H1 (cell line): ENCODE results near the gene TKFC. TPM values are rescaled to one million over a fixed set of nuclear protein-coding genes. Genes with fewer than 3 reads are reported as not detected.

Experiments used
- ATF3 ChIP-seq: IDR thresholded peaks from 2 replicates; pipeline ENCODE4 v1.6.1; 2011; ENCODE audit warnings: low read depth, mild to moderate bottlenecking, low read length; ENCODE audit not compliant: insufficient read depth
- BACH1 ChIP-seq: IDR thresholded peaks from 2 replicates; pipeline ENCODE4 v1.6.1; 2012; ENCODE audit warnings: low read length, improper control_type of control experiment
- CREB1 ChIP-seq: IDR thresholded peaks from 2 replicates; pipeline ENCODE4 v1.6.1; 2012; ENCODE audit warnings: inconsistent platforms
- EP300 ChIP-seq, 2 experiments: IDR thresholded peaks; 1 replicate in 1 of 2; 2 replicates in 1 of 2; pipeline ENCODE4 v1.6.1; 2011 to 2012; ENCODE audit warnings: low read depth in 2 of 2, low read length in 2 of 2, mild to moderate bottlenecking in 2 of 2, borderline replicate concordance in 1 of 2, inconsistent platforms in 1 of 2, moderate library complexity in 1 of 2
- HDAC6 ChIP-seq: IDR thresholded peaks from one replicate; pipeline ENCODE4 v1.7.1; 2012; ENCODE audit warnings: low read depth, mild to moderate bottlenecking, inconsistent platforms, low read length, moderate library complexity
- PHF8 ChIP-seq: fragments of 200-600 bp; sonication (generic); conservative IDR thresholded peaks from 2 replicates; pipeline ENCODE4 v1.7.1; 2012; ENCODE audit warnings: low read depth, mild to moderate bottlenecking, inconsistent platforms, low read length, moderate library complexity
- RAD21 ChIP-seq, 2 experiments: IDR thresholded peaks in 1 of 2; conservative IDR thresholded peaks in 1 of 2; 2 replicates each; pipeline ENCODE4 v1.6.1; 2011; ENCODE audit warnings: low read depth in 2 of 2, low read length in 2 of 2, improper control_type of control experiment in 1 of 2, inconsistent platforms in 1 of 2, mild to moderate bottlenecking in 1 of 2, moderate library complexity in 1 of 2
- RNF2 ChIP-seq: fragments of 200-900, 300-1000 bp; sonication (generic); IDR thresholded peaks from 2 replicates; pipeline ENCODE4 v1.7.1; 2016; ENCODE audit warnings: borderline replicate concordance, low read depth, mild to moderate bottlenecking, antibody characterized with exemption, low read length; ENCODE audit not compliant: poor library complexity, severe bottlenecking; ENCODE audit errors: missing control alignments
- TAF1 ChIP-seq: IDR thresholded peaks from 2 replicates; pipeline ENCODE4 v1.6.1; 2011; ENCODE audit warnings: mild to moderate bottlenecking, low read depth, low read length
- TAF7 ChIP-seq: optimal IDR thresholded peaks from 2 replicates; pipeline ENCODE3; 2011; ENCODE audit warnings: low read depth, mild to moderate bottlenecking, inconsistent platforms, low read length, moderate library complexity, borderline replicate concordance
- polyA plus RNA-seq, 7 experiments: library from polyadenylated mRNA; depleted of rRNA in 3 of 7; stranded (reverse) in 5 of 7; unstranded in 2 of 7; fragments of >200 nt in 5 of 7; fragments of 200-250 nt in 2 of 7; gene quantifications; 1 replicate in 5 of 7; 2 replicates in 1 of 7; 4 replicates in 1 of 7; pipeline versions ENCODE4 v1.2.1 to v1.2.3, GENCODE V29; 2011 to 2013; ENCODE audit warnings: missing spikeins in 2 of 7, mixed read lengths in 2 of 7
- total RNA-seq: library from RNA; stranded (reverse); fragmentation: NEBNext Ultra II Directional; extraction: Animal tissue kit (Norgen Biotek cat#: 25700); gene quantifications from 2 replicates; pipeline ENCODE4 v1.2.1, GENCODE V29; 2021

TKFC gene
- total and polyA plus RNA-seq, 2 of the 8 experiments (the other 6 are each of a cell fraction or from before 2014, with no cell fraction given): 53.5 to 55.0 TPM

DNA sequence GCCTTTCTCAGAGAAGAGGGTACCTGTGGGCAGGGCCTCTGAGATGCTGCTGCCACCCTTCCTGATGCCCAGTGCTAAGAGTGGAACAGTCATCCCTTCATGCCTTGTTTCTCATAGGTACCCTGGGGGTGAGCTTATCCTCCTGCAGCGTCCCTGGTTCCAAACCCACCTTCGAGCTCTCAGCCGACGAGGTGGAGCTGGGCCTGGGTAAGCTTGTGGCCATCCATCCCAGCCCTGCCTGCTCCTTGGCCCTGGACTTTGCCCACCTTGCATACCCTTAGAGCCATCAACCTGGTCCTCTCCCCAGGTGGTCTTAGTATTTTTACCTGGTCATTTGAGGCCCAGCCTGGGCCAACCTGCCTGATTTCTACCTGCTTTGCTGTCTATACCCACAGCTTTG, 8.7 kb downstream of the TKFC start (continued):
- TF ChIP-seq RNF2: no peak
- TF ChIP-seq BACH1: no peak
- no peak for TF ChIP-seq EP300 (IDR thresholded peaks at IDR 0.05; ENCODE audit: borderline replicate concordance in 1 of 2, low read depth in 2 of 2, low read length in 2 of 2)
- TF ChIP-seq HDAC6: no peak
- no peak for TF ChIP-seq RAD21 (IDR thresholded peaks at IDR 0.05 in 1 of 2, conservative IDR thresholded peaks at IDR 0.05 in 1 of 2; ENCODE audit: low read depth in 2 of 2, low read length in 2 of 2)
- no peak for TF ChIP-seq PHF8
- TF ChIP-seq ATF3: no peak
- no peak for TF ChIP-seq TAF1
- no peak for TF ChIP-seq CREB1
- TF ChIP-seq TAF7: no peak
- TF ChIP-seq, all 59 proteins: peak for 0
